Lung microvascular endothelial cell (primary cell): ENCODE measurements around the gene ABCG4. TPM values are rescaled to one million over a fixed set of nuclear protein-coding genes. Genes with fewer than 3 reads are reported as not detected.
A peak's percentile ranks its signal among the peaks of the same experiment; 100 is the strongest.
"Not testable (repeated sequence)": the region's sequence is repeated elsewhere in the genome, so short reads cannot be mapped to it uniquely, and the experiment has no call there.

Experiments used
- DNase-seq, 2 donors: peaks; one replicate each; pipeline versions ENCODE4 v3.0.0 to v3.0.0-alpha.2; 2010; ENCODE audit warnings: low read depth in 2 of 2
- total RNA-seq: library from RNA; depleted of rRNA; stranded (reverse); fragments of >200 nt; gene quantifications from 2 replicates; pipeline ENCODE4 v1.2.1, GENCODE V29; 2014

The ABCG4 gene
- total RNA-seq, 1 donor from 2014 or later: not detected

GRCh38 chr11:119180729-119181676 is 32.2 kb downstream of the ABCG4 start:
- DNase-seq: peak in 1 of 2 donors; percentile 35

GRCh38 chr11:119181677-119182412 is 33.0 kb downstream of the ABCG4 start:
- DNase-seq: no peak

- DNase-seq: not testable (repeated sequence)
These were observed 35.5 kb downstream of the ABCG4 start for GRCh38 chr11:119184399-119184798.

- DNase-seq: no peak
These were observed 37.3 kb downstream of the ABCG4 start for GRCh38 chr11:119185981-119186634.

- DNase-seq: no peak
These were observed 38.5 kb downstream of the ABCG4 start for GRCh38 chr11:119187123-119187892.

DNA sequence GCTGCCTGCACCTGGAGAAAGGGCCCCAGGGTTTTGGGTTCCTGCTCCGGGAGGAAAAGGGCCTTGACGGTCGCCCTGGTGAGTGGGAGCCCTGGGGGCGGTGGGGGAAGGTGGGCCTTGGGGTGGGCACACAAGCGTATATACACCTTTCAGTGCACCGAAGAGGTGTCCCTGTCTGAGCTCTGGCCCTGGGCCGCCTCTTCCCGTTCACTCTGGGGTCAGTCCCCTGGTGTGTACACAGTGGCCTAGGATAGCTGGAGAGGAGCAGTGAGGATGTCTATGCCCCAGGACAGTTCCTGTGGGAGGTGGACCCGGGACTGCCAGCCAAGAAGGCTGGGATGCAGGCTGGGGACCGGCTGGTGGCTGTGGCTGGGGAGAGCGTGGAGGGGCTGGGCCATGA is 39.2 kb downstream of the ABCG4 start:
- DNase-seq: no peak

GRCh38 chr11:119188887-119189286 is 40.0 kb downstream of the ABCG4 start:
- no peak for DNase-seq

DNA sequence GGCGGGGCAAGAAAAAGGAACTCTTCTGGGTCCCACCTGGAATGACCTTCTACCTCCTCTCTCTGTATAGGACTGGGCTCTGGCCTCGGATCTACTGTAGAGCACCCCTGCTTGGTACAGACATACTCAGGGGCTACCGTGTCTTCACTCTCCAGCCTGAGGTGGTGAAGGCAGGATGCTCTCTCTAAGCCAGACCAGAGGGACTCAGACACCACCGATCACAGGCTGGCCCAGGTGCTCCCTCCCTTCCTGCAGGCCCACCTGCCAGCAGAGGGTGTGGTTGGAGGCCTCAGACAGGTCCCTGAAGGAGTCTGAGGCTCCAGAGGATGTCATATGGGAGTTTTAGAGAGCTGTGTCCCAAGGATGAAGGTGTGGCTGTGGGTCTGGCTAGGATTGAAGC is 40.5 kb downstream of the ABCG4 start:
- no peak for DNase-seq

DNA sequence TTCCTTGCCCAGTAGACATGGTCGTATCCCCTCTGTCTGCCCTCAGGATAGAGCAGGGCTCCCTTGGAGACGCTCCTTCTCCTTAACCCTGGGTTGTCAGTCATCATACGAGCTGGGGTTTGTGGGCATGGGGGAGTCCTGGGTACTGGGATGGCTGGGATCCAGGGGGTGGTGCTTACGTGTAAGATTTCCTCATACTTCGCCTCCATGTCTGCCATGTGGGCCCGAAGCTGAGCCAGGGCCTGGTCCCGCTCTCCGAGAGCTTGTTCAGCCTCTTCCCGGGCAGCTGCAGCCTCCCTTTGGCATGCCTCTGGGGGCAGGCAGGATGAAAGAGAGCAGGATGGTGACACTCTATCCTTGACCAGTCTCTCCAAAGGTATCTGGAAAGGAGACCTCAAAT is 41.7 kb downstream of the ABCG4 start:
- no peak for DNase-seq

- not testable (repeated sequence) for DNase-seq
These were observed 42.4 kb downstream of the ABCG4 start for GRCh38 chr11:119191265-119191664.

DNA sequence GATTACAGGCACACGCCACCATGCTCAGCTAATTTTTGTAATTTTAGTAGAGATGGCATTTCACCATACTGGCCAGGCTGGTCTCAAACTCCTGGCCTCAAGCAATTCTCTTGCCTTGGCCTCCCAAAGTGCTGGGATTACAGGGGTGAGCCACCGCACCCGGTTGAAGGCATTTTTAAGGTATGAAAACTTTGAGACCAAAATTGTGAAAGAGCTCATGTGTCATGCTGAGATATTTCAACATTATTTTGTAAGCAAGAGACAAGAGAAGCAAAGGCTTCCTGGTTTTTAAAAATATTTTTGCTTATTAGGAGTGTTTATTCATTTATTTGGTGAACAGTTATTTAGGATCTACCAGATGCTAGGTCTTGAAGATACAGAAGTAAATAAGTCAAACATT is 43.3 kb downstream of the ABCG4 start:
- DNase-seq: no peak

DNA sequence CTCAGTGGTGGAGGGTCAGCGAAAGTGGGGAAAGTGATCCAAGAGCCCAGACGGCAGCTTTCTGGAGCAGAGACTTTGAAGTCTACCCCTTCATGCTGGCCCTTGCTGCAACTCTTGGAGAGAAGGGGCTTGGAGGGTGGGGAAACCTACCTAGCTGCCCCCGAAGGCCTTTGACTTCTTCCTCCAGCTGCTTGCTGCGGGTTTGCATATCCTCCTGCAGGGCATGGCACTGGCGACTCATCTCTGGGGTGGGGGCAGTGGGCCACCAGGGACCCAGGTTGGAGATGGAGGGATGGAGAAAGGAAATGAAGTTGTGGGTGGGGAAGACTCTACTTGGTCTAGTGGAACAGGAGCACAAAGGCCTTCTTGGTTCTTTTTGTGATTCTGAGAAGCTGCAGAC is 44.1 kb downstream of the ABCG4 start:
- DNase-seq: no peak

GRCh38 chr11:119193626-119194025 is 44.8 kb downstream of the ABCG4 start:
- DNase-seq: no peak

DNA sequence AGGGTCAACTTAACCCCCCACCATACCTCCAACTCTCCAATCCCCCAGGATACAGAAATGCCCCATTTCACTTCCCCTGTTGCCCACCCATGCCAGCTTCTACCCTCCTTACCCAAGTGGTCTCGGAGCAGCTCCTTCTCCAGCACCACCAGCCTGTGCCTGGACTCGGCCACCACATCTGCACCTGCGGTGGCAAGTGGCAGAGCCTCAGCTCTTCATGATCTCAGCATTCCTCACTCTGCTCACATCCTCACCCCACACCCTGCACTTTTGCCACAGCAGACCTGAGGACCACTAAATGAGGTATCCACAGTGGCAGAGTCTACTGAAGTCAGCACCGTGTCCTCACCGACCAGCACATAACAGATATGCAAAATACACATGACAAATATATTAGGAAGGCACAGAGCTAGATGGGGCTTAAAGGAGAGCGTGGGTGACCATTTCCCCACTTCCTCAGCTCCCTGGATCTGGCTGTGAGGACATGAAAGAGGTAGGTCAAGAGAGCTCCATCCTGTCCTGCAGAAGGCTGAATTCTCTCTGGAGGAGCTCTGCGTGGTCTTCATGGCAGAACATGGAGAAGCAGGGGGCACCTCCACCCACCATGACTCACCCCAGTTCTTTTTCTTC is 46.1 kb downstream of the ABCG4 start:
- DNase-seq: no peak

- peak; percentile 79 to 85 for DNase-seq
These were observed 46.8 kb downstream of the ABCG4 start for GRCh38 chr11:119195680-119196079.

DNA sequence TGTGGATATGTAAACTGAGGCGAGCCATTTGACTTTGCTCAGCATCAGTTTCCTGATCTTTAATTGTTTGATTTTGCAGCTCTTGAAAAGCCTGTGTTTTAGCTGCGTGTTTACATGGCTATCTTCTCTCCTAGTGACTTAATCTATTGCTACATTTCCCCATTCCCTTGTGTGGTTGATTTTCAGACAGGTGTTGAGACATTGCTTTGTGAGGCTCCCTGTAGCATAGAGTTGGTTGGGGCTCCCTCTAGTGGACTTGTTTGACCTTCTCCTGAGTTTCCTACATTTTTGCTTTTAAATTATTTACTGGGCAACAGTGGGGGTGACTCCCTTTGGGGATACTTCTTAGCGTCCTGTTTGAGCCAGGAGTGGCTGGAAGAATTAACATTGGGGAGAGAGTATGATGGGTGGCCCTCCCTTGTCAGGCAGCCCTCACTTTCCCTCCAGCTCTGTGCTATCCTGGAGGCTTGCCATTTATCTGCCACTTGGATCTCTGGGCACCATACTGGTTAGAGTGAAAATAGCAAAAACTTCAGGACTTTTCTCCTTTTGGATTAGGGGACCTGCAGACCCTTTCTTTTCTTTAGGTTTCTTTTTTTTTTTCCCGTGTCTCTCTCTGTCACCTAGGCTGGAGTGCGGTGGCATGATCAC is 48.1 kb downstream of the ABCG4 start:
- DNase-seq: peak; percentile 84 to 90

DNA sequence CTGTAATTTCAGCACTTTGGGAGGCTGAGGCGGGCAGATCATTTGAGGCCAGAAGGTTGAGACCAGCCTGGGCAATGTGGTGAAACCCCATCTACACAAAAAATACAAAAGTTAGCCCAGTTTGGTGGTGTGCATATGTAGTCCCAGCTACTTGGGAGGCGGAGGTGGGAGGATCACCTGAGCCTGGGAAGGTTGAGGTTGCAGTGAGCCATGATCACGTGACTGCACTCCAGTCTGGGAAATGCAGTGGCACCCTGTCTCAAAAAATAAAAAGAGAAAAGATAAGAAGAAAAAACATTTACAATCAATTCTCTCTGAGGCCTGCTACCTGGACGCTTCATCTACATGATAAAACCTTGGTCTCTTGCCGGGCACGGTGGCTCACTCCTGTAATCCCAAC is 50.1 kb downstream of the ABCG4 start:
- no peak for DNase-seq

DNA sequence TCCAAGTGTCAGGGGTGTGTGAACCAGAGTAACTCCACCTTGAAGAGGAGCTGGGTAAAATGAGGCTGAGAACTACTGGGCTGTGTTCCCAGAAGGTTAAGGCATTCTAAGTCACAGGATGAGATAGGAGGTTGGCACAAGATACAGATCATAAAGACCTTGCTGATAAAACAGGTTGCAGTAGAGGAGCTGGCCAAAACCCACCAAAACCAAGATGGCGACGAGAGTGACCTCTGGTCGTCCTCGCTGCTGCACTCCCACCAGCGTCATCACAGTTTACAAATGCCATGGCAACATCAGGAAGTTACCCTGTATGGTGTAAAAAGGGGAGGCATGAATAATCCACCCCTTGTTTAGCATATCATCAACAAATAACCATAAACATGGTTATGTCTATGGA is 52.4 kb downstream of the ABCG4 start:
- DNase-seq: not testable (repeated sequence)

DNA sequence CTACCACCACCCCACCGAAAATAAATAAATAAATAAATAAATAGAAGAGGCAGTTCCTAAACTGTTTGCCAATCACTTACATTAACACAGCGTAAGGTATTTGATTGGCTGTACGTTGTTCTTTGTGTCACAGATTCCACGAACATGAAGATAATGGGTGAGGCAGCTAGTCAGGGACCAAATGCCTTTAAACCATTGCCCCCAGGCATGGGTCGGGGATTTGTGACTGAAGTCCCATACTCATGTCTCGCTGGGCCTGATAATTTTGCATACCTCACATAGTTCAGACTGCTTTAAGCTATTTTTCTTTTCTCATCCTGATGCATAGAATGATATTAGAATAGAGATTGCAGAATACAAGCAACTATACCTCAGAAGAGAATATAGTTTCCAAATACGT is 53.7 kb downstream of the ABCG4 start:
- no peak for DNase-seq

DNA sequence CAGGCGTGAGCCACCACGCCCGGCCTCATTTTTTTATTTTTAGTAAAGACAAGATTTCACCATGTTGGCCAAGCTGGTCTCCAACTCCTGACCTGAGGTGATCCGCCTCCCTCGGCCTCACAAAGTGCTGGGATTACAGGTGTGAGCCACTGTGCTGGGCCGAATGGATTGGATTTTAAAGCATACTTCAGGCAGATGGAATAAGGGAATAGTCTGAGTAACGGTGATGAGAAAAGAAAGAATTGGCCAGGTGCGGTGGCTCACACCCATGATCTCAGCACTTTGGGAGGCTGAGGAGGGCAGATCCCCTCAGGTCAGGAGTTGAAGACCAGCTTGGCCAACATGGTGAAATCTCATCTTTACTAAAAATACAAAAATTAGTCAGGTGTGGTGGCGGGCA is 55.2 kb downstream of the ABCG4 start:
- DNase-seq: no peak
